DOHH2 (cell line): ENCODE measurements around the gene RBBP8.

Source experiments
- H3F3A ChIP-seq: fragments of 200-600 bp; sonication (generic), shearing (Covaris generic); 2 replicates; pipeline ENCODE4 v1.6.0; 2016; ENCODE audit warnings: antibody characterized with exemption, mild to moderate bottlenecking; ENCODE audit not compliant: control insufficient read depth, insufficient read depth
- H3K27ac ChIP-seq: fragments of 200-600 bp; sonication (generic); 2 replicates; pipeline ENCODE4 v1.5.1; 2014; ENCODE audit warnings: low read depth, mild to moderate bottlenecking, low read length, moderate library complexity
- H3K27me3 ChIP-seq: fragments of 200-600 bp; sonication (generic); 2 replicates; pipeline ENCODE4 v1.6.1; 2014; ENCODE audit warnings: mild to moderate bottlenecking, low read length, mixed read lengths; ENCODE audit not compliant: control insufficient read depth
- H3K36me3 ChIP-seq: fragments of 200-600 bp; sonication (generic); 2 replicates; pipeline ENCODE4 v1.6.1; 2014; ENCODE audit warnings: mild to moderate bottlenecking, low read length, moderate library complexity, mixed read lengths; ENCODE audit not compliant: control insufficient read depth
- H3K4me1 ChIP-seq: fragments of 200-600 bp; sonication (generic); 2 replicates; pipeline ENCODE4 v1.6.1; 2014; ENCODE audit warnings: mild to moderate bottlenecking, low read length, mixed read lengths; ENCODE audit not compliant: control insufficient read depth
- H3K4me2 ChIP-seq: fragments of 200-600 bp; sonication (generic); 2 replicates; pipeline ENCODE4 v1.6.0; 2014; ENCODE audit warnings: mild to moderate bottlenecking, low read length, moderate library complexity
- H3K4me3 ChIP-seq: fragments of 200-600 bp; sonication (generic); 2 replicates; pipeline ENCODE4 v1.5.1; 2014; ENCODE audit warnings: mild to moderate bottlenecking, low read length, mixed read lengths
- H3K79me2 ChIP-seq: fragments of 200-600 bp; sonication (generic); 2 replicates; pipeline ENCODE4 v1.6.1; 2014; ENCODE audit warnings: mild to moderate bottlenecking, low read length, mixed read lengths; ENCODE audit not compliant: control insufficient read depth
- H3K9me2 ChIP-seq: fragments of 200-600 bp; sonication (generic); replicated peaks from 2 replicates; pipeline ENCODE4 v1.6.1; 2014; ENCODE audit warnings: mild to moderate bottlenecking, low read length, mixed read lengths; ENCODE audit not compliant: control insufficient read depth
- H3K9me3 ChIP-seq: fragments of 200-600 bp; sonication (generic); 2 replicates; pipeline ENCODE4 v1.6.1; 2014; ENCODE audit warnings: antibody characterized with exemption, low read length, mixed read lengths; ENCODE audit not compliant: control insufficient read depth, insufficient read depth
- H4K20me1 ChIP-seq: fragments of 200-600 bp; sonication (generic); 2 replicates; pipeline ENCODE4 v1.6.0; 2014; ENCODE audit warnings: low read depth, mild to moderate bottlenecking, antibody characterized with exemption, low read length, moderate library complexity; ENCODE audit not compliant: control insufficient read depth, insufficient read depth
- CTCF ChIP-seq: fragments of 200-600 bp; sonication (generic); IDR thresholded peaks from one replicate; pipeline ENCODE4 v1.5.1; 2014; ENCODE audit warnings: antibody characterized with exemption, mild to moderate bottlenecking, low read depth, low read length; ENCODE audit not compliant: poor library complexity, severe bottlenecking
- EZH2phosphoT487 ChIP-seq: fragments of 200-600 bp; sonication (generic); IDR thresholded peaks from 2 replicates; pipeline ENCODE4 v1.6.1; 2017; ENCODE audit warnings: borderline replicate concordance, mild to moderate bottlenecking, antibody characterized with exemption, low read length, moderate library complexity, mixed read lengths

RBBP8 gene

GRCh38 chr18:22988208-22988607, 55.1 kb downstream of the RBBP8 start:
- no peak overlapping the region for H3K27ac ChIP-seq
- H3K4me1 ChIP-seq, result no peaks in the 10 kb centered on the region
- H3K4me2 ChIP-seq, result no peak overlapping the region
- H3K9me2 ChIP-seq, result no peaks in the 10 kb centered on the region
- H3F3A ChIP-seq, result no peaks in the 10 kb centered on the region
- TF ChIP-seq CTCF (no peak), EZH2phosphoT487 (no peak)
- H3K9me3 ChIP-seq, result no peaks in the 10 kb centered on the region
- peaks cover 90% of the 10 kb centered on the region for H3K36me3 ChIP-seq
- H3K27me3 ChIP-seq, result no peaks in the 10 kb centered on the region
- H3K4me3 ChIP-seq, result no peak overlapping the region
- H4K20me1 ChIP-seq, result no peaks in the 10 kb centered on the region
- H3K79me2 ChIP-seq, result no peaks in the 10 kb centered on the region

DNA sequence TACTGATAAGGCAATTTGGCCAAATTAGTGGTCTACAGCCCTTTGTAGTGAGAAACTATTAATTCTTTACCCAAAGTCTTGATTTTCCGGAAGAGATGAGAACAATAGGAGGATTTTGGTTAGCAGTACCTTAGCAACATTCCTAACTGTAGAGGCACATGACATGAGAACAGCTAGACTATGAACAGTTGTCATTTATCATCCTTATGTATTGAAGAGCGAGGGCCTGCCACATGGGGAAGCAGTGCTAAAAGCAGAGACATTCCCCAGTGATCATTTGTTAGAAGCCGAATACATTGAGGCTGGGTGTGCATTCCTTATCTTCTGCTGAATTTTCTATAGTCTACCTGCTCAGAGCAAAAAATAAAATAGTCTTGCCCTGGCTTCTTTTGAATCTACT, 65.2 kb downstream of the RBBP8 start:
- TF ChIP-seq CTCF, result no peak
- TF ChIP-seq EZH2phosphoT487, result no peak
- Histone ChIP-seq H3K9me2 (no peaks in the 10 kb centered on the region), H3K9me3 (no peaks in the 10 kb centered on the region), H3K27me3 (no peaks in the 10 kb centered on the region), H3F3A (no peaks in the 10 kb centered on the region; the same call in 1 of the 2 replicates), H3K36me3 (peaks cover 88% of the 10 kb centered on the region), H3K4me2 (no peak overlapping the region), H3K79me2 (no peaks in the 10 kb centered on the region), H3K4me3 (no peak overlapping the region), H3K4me1 (no peaks in the 10 kb centered on the region), H3K27ac (no peak overlapping the region), H4K20me1 (no peaks in the 10 kb centered on the region)

DNA sequence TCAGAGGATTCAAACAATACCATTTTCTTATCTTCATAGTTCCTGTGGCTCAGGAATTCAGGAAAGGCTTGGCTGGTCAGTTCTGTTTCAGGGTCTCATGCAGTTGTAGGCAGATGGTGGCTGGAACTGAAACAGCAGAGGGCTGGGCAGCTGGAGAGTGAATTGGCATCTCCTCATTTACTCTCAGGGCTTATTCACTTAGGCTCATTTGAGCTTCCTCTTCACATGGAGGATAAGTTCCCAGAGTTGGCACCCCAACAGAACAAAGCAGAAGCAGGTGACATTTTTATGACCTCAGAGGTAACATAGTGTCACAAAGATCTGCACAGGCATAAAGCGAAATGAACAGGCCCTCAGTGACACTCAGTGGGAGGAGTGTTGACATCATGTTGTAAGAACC, 66.1 kb downstream of the RBBP8 start:
- H3K4me2 ChIP-seq, result no peak overlapping the region
- H3K79me2 ChIP-seq, result no peaks in the 10 kb centered on the region
- no peaks in the 10 kb centered on the region; the same call in 1 of the 2 replicates for H3F3A ChIP-seq
- no peak overlapping the region for H3K27ac ChIP-seq
- H3K4me3 ChIP-seq, result no peak overlapping the region
- H4K20me1 ChIP-seq, result no peaks in the 10 kb centered on the region
- H3K36me3 ChIP-seq, result peaks cover 90% of the 10 kb centered on the region
- no peaks in the 10 kb centered on the region for H3K4me1 ChIP-seq
- TF ChIP-seq CTCF (no peak), EZH2phosphoT487 (no peak)
- no peaks in the 10 kb centered on the region for H3K27me3 ChIP-seq
- no peaks in the 10 kb centered on the region for H3K9me3 ChIP-seq
- H3K9me2 ChIP-seq, result no peaks in the 10 kb centered on the region

- no peaks in the 10 kb centered on the region for H3K27me3 ChIP-seq
- H3K36me3 ChIP-seq, result peaks cover 94% of the 10 kb centered on the region
- TF ChIP-seq EZH2phosphoT487 (no peak), CTCF (no peak)
- H3K9me2 ChIP-seq, result no peaks in the 10 kb centered on the region
- H3K9me3 ChIP-seq, result no peaks in the 10 kb centered on the region
- H3F3A ChIP-seq, result no peaks in the 10 kb centered on the region; the same call in 1 of the 2 replicates
- H4K20me1 ChIP-seq, result no peaks in the 10 kb centered on the region
- no peaks in the 10 kb centered on the region for H3K79me2 ChIP-seq
- H3K4me1 ChIP-seq, result no peaks in the 10 kb centered on the region
- H3K4me2 ChIP-seq, result no peak overlapping the region
- no peak overlapping the region for H3K4me3 ChIP-seq
- H3K27ac ChIP-seq, result no peak overlapping the region
Observed at GRCh38 chr18:22999647-23000046, 66.5 kb downstream of the RBBP8 start.
